Muscle of back (tissue), 13 donors: ENCODE measurements around the gene SCO1. TPM values are rescaled to one million over a fixed set of nuclear protein-coding genes. Genes with fewer than 3 reads are reported as not detected.
A peak's percentile ranks its signal among the peaks of the same experiment; 100 is the strongest.
"Not testable (repeated sequence)": the region's sequence is repeated elsewhere in the genome, so short reads cannot be mapped to it uniquely, and the experiment has no call there.

Source experiments
- DNase-seq, 3 donors: peaks; one replicate each; pipeline versions ENCODE4 v3.0.0 to v3.0.0-alpha.2; 2013
- long read RNA-seq, 9 donors: transcript quantifications; one replicate each; lab custom pipeline, GENCODE V29; 2026
- polyA plus RNA-seq, 10 donors: library from polyadenylated mRNA; unstranded; fragments of 120-200 nt; gene quantifications; one replicate each; pipeline ENCODE4 v1.2.1, GENCODE V29; 2013; ENCODE audit not compliant: insufficient read length in 10 of 10

SCO1 gene
- polyA plus RNA-seq = 10 to 100 TPM; 22.9 to 28.0 (median 26.2) TPM
- long read RNA-seq, donor 1, full-length matches to known transcripts = 8 of 8 reads
- long read RNA-seq, donor 1, partial matches to known transcripts = 0 of 8 reads
- long read RNA-seq, donor 1, other reads (novel, unspliced or antisense) = 0 of 8 reads
- long read RNA-seq, donor 2, full-length matches to known transcripts = 8 of 8 reads
- long read RNA-seq, donor 2, partial matches to known transcripts = 0 of 8 reads
- long read RNA-seq, donor 2, other reads (novel, unspliced or antisense) = 0 of 8 reads
- long read RNA-seq, donor 3, partial matches to known transcripts = 0 of 1 reads
- long read RNA-seq, donor 3, other reads (novel, unspliced or antisense) = 0 of 1 reads
- long read RNA-seq, donor 4, full-length matches to known transcripts = 8 of 8 reads
- long read RNA-seq, donor 4, partial matches to known transcripts = 0 of 8 reads
- long read RNA-seq, donor 4, other reads (novel, unspliced or antisense) = 0 of 8 reads
- long read RNA-seq, donor 5, full-length matches to known transcripts = 6 of 6 reads
- long read RNA-seq, donor 5, partial matches to known transcripts = 0 of 6 reads
- long read RNA-seq, donor 5, other reads (novel, unspliced or antisense) = 0 of 6 reads
- long read RNA-seq, donor 6, full-length matches to known transcripts = 8 of 8 reads
- long read RNA-seq, donor 6, partial matches to known transcripts = 0 of 8 reads
- long read RNA-seq, donor 6, other reads (novel, unspliced or antisense) = 0 of 8 reads
- long read RNA-seq, donor 7, full-length matches to known transcripts = 8 of 8 reads
- long read RNA-seq, donor 7, partial matches to known transcripts = 0 of 8 reads
- long read RNA-seq, donor 7, other reads (novel, unspliced or antisense) = 0 of 8 reads
- long read RNA-seq, donor 8, full-length matches to known transcripts = 2 of 2 reads
- long read RNA-seq, donor 8, partial matches to known transcripts = 0 of 2 reads
- long read RNA-seq, donor 8, other reads (novel, unspliced or antisense) = 0 of 2 reads
- long read RNA-seq, donor 9, full-length matches to known transcripts = 1 of 1 reads
- long read RNA-seq, donor 9, partial matches to known transcripts = 0 of 1 reads
- long read RNA-seq, donor 9, other reads (novel, unspliced or antisense) = 0 of 1 reads

GRCh38 chr17:10697092-10698081 lies at the start of gene SCO1, which contains the start of gene ADPRM:
Gene SCO1, minus strand, starts transcription at chr17:10697533. Its CDS starts 26 bp downstream, at chr17:10697507.
Gene ADPRM, plus strand, starts transcription at chr17:10697594. Its CDS starts 7,333 bp downstream, at chr17:10704927.
- DNase-seq = peak; percentile 95 to 98 (median 96)

DNA sequence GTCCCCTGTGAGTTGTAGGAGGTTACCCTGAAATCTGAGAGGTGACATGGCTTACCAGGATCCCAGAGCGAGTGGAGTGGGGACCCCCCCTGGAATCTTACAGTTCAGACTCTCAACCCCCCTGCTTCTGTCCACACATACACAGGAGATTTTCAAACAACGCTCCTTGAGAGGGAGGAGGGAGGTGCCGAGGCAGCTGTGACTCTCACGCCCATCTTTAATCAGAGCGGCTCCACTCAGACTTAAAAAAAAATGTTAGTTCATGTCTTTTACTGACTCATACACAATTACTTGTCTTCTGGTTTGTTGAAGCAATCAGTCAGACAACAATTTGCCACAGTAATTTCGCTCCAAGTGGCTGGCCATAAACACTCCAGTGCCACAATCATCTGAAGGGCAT lies 47.9 kb upstream of the SCO1 start:
- DNase-seq = no peak

DNA sequence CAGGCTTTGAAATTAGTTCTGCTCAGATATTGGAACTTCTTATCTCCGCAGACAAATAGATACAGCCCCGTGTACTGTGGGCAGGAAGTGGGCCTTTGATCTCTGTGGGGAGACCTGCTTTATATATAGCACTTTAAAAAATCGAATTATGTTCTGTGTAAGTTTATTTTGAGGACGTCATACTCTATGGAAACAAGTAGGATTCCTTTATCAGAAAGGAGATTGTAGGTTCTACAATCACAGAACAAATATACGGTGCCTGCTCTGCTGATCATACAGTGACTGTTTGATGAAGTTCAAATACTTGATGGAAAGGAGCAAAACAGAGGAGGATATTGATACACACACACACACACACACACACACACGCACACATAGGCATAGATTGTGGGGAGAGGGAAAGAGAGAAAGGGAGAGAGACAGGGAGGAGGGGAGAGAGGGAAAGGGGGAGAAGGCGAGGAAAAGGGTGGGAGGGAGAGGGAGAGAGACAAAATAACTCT lies 47.2 kb upstream of the SCO1 start:
- no peak for DNase-seq

DNA sequence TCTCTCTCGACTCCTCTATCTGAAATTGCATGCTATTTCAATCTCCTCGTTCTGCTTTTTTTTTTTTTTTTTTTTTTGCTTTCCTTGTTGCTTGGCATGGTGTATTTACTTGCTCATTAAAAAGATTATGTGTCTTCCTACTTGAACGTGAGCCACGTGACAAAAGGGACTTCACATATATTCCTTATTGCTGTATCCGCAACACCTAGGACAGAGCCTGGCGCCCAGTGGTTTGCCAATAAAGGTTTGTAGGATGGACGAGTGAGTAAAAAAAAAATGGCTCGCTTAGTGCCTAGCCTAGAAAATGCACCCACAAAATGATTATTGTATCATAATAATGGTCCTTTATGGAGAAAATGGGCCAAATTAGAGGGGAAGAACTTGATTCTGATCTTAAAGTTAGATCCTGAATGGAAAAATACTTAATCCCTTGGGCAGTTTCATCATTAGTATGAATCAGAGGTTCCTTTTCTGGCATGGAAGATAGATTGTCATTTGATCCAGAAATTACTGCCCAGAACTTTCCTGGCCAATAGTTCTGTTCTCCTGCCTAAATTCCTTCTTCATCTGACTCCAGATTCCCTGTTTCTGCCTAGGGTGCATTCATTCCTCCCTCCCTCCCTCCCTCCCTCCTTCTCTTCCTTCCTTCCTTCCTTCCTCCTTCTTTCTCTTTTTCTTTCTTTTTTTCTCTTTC lies 46.1 kb upstream of the SCO1 start:
- peak; percentile 52 to 80 (median 73) for DNase-seq

- no peak for DNase-seq
Observed at GRCh38 chr17:10742431-10742830, 45.1 kb upstream of the SCO1 start.

DNA sequence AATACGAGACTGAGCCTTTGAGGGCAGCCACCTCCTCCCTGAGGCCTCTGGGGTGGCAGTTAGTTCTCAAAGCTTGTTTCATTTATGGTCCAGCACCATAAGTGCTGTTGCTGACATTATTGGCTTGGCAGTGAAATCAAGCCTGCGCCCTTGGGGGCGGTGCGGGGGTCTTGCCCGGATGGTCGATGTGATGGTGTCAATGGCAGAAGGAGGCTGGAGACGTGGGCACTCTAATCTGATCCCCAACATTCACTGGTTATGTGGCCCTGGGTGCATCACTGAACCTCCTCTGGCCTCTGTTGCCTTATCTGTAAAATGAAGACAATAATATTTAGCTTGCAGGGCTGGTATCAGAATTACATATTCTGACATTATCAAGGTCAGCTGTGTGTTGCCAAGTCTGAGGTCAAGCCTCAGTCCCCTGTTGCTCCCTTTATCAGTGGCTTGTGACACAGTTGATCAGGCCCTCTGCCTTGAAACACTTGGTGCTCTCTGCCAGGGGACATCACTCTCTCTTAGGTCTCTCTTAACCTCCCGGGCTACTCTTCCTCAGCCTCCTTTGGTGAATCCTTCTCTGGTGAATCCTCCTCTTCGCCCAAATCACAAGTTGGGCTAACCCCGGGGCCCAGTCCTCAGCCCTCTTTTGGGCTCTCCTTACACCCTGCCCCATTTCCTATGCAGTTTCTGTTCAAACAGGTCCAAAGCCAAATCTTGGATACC lies 44.2 kb upstream of the SCO1 start:
- no peak for DNase-seq

DNA sequence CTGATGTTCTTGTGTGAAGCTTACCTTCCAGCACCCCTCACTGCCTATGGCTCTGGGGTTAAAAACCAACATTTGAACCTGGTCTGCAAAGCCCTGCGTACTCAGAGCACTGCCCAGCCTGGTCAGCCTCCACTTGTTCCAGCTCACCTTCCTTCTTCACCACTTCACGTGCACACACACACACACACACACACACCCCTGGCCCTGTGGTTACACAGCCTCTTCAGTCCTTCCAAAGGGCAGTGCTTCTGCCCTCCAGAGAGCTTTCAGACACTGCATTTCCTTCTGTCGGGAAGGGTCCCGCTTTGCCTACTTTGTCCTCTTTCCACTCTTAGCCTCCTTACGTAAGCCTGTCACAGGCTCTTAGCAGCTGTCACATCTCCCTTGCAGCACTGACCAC lies 42.1 kb upstream of the SCO1 start:
- DNase-seq = no peak

GRCh38 chr17:10738521-10739258 lies 41.4 kb upstream of the SCO1 start:
- peak in 2 of 3 donors; percentile 61 to 80 for DNase-seq

DNA sequence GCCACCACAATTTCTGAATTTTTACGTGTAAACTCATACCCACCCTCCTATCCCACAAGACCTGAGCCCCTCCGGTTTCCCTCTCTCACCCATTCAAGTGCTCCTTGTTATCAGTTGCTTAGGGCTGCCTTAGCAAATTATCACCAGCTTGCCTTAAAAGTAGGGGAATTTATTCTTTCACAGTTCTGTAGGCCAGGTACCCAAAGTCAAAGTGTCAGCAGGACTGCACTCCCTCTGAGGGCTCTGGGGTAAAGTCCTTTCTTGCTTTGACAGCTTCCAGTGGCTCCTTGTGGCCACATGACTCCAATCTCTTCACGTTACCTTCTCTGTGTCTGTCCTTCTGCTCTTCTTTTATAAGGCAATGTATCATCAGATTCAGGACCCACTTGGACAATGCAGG lies 40.4 kb upstream of the SCO1 start:
- no peak for DNase-seq

DNA sequence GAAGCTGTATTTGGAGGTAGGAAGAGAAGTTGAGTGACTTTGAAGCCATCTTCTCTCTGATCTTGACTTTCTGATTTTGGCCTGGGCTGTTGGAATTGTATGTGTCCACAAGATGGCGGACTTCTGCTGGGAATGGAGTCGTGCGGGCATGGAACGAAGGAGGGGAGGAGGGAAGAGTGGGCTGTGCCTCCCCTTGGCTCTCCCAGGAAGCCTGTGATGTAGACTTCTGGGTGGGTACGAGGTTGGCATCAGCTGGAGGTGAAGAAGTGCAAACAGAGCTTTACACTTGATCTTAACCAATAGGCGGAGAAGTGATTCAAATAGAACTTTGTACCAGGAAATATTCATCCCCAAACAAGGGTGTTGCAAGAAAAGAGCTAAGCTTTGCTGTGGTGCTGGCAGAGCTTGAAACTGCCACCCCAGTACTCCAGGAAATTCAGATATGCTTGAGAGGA lies 39.9 kb upstream of the SCO1 start:
- DNase-seq = peak; percentile 41 to 83 (median 71)

- DNase-seq = no peak
Observed at GRCh38 chr17:10735821-10736220, 38.5 kb upstream of the SCO1 start.

DNA sequence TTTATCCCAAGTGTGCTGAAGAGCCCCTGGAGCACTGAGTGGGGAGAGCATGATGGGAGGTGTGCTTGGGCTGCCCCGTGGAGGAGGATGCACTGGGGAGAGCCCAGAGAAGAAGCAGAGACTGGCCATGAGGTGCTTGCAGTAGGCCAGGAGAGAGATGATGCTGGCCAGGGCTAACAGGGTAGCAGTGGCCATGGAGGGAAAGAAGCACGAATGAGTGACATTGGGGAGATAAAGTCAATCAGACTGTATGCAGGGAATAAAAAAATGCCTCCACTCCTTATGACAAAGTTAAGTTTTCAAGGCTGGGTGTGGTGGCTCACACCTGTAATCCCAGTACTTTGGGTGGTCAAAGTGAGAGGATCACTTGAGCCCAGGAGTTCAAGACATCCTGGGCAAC lies 37.9 kb upstream of the SCO1 start:
- no peak for DNase-seq

- DNase-seq = no peak
Observed at GRCh38 chr17:10733666-10734065, 36.3 kb upstream of the SCO1 start.

- not testable (repeated sequence) for DNase-seq
Observed at GRCh38 chr17:10732121-10732520, 34.8 kb upstream of the SCO1 start.

GRCh38 chr17:10731408-10731879 lies 34.1 kb upstream of the SCO1 start:
- no peak for DNase-seq

GRCh38 chr17:10730247-10730646 lies 32.9 kb upstream of the SCO1 start:
- DNase-seq = not testable (repeated sequence)

DNA sequence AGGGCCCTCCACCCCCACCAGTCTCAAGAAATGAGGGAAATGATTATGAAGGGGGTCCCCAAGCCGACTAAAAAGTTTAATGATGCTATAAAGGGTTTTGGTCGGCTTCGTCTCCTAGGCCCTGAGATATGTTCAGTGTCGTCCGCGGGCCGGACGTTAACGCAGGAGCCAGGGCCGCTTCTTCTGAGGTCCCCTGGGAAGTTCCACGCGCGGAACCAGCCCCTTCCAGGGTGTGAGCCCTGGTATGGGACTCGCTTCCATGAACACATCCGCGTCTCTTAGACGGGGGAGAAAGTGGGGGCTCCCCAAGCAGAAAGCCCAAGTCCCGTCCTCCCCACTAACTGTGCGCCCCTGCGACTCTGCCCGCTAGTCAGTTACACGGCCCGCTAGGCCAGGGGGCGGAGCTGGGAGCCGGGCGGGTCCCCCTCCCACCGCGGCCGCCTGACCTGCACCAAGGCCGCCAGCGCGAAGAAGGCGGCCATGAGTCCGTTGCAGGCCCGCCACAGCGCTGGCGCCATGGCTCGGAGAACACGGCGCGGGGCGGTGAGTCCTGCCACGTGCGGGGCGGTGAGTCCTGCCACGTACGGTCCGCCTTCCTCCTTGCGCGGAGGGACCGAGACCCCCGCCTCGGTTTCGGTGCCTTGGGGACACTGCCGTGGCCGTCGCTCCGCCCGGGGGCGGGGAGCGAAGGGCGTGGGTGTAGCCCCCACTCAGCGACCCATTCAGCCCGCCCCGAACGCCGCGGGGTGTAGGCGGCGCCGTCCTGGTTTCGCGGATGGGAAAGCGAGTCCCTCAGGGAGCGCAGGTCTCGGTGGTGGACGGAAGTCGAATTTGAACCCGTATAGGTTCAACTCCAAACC lies 32.2 kb upstream of the SCO1 start, which contains the start of gene TMEM220:
TSS of gene TMEM220 (minus strand) at position 690 of the 860 bp plus-strand sequence. CDS start at position 518, 172 bp downstream.
- DNase-seq = peak; percentile 74 to 97 (median 89)
